ENCODE results near the gene IGSF8. TPM values are rescaled to one million over a fixed set of nuclear protein-coding genes. Genes with fewer than 3 reads are reported as not detected.
A peak's percentile ranks its signal among the peaks of the same experiment; 100 is the strongest.

IGSF8 gene
- total RNA-seq, 4 donors from 2014 or later: 17.0 to 19.6 (median 17.2) TPM

DNA sequence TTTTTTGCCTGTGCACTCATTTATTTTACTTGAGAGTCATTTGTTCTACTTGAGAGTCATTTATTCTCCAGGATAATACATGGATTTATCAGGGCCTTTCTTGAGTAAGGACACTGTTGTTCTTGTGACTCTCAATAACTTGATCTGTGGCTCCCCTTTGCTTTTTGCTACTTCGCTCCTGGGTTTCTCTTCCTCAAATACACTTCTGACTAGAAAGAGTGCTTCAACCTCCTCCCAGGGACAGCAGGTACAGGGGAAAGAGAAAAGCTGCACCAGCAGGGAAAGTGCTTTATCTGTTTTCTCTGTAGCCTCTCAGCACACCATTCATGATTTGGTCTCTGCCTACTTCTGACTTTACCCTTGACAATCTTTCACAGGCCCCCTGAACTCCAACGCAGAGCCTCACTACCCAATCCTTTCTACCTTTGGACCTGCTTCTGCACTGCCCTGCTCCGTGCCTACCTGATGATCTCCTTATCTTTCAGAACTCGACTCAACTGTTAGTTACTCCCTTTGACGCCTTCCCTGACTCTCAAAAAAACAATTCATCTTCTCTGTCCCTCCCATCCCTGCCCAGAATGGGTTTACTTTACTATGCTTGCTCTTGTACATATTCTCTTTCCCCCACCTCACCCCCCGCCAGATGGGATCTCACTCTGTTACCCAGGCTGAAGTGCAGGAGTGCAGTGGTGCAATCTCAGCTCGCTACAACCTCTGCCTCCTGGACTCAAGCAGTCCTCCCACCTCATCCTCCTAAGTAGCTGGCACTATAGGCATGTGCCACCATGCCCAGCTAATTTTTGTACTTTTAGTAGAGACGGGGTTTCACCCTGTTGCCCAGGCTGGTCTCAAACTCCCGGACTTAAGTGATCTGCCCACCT, 51.1 kb downstream of the IGSF8 start:
- peak in 1 of 6 experiments; percentile 2 for TF ChIP-seq CTCF (IDR thresholded peaks at IDR 0.05)
- no peak for TF ChIP-seq POLR2A (IDR thresholded peaks at IDR 0.05)
- no peak overlapping the region for H3K27ac ChIP-seq
- 77% methylated on average over 8 to 9 of the region's 9 CpGs for WGBS, 2 donors
- peaks cover 8 to 14% (median 8%) of the 10 kb centered on the region in 3 donors for H3K4me1 ChIP-seq
- H3K36me3 ChIP-seq: no peaks in the 10 kb centered on the region
- H3K27me3 ChIP-seq: peaks cover 0 to 18% (median 0%) of the 10 kb centered on the region in 4 donors
- peak overlapping the region in 1 of 4 donors; percentile 35 for H3K4me3 ChIP-seq
- intact Hi-C loops (cut with DNase I): loop anchor here (5.0 kb wide), 1 partner anchor 35 kb away; the partner anchor contains the start of gene KCNJ9
- no peak for DNase-seq
- no peaks in the 10 kb centered on the region for H3K9me3 ChIP-seq

DNA sequence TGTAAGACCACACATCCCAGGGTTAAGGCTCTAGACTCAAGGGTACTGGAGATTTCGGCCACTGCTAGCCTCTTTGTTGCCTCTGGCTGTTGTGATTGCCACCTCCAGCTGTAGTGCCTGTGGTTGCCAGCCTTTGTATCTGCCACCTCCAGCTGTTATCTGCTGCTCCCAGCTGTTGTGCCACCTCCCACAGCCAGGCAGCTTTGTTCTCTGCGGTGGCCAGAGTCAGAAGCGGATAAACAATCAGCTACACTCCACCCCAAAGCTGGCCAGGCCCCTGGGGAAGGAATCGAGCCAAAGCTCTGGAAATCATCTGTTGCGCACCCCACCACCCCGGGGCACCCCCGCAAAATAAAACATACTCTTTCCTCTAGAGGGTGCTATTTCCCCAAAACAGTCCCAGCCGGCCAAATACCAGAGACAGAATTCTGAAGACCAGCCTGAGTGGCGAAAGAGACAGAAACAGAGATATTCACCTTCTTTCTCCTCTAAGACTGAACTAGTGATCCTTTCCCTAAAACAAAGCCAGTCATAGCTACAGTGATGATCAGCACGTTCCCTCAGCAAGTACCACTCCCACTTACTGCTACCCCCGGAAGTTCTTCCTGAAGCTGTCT, 51.8 kb downstream of the IGSF8 start:
- Histone ChIP-seq H3K4me1 (peaks cover 8 to 14% (median 8%) of the 10 kb centered on the region in 3 donors), H3K27ac (no peak overlapping the region), H3K9me3 (no peaks in the 10 kb centered on the region), H3K27me3 (peaks cover 0 to 12% (median 0%) of the 10 kb centered on the region in 4 donors), H3K4me3 (peak overlapping the region in 1 of 4 donors; percentile 35), H3K36me3 (no peaks in the 10 kb centered on the region)
- intact Hi-C loops (cut with DNase I): loop anchor here (5.0 kb wide), 1 partner anchor 36 kb away; the partner anchor contains the start of gene KCNJ9
- peak; percentile 28 to 70 (median 52) for TF ChIP-seq CTCF (IDR thresholded peaks at IDR 0.05)
- no peak for TF ChIP-seq POLR2A (IDR thresholded peaks at IDR 0.05)
- WGBS, 2 donors: 2 to 10% methylated on average over 5 to 6 of the region's 11 CpGs
- no peak for DNase-seq

DNA sequence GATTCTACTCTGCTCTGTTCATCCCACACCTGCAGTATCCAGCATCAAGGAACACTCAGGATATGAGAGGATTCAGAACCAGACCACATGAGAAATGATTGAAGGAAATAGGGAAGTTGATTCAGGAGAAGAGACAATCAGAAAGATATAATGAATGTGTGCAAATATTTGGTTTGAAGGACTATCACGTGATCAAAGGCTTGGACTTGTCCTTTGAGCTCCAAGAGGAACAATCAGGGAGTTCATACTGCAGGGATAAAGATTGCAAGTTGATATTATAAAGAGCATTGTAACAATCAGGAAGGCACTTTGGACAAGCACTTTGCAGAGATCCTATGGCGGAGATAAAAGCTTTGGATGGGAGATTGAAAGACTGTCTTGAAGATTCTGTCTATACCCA, 52.8 kb downstream of the IGSF8 start:
- Histone ChIP-seq H3K36me3 (no peaks in the 10 kb centered on the region), H3K27ac (no peak overlapping the region), H3K9me3 (no peaks in the 10 kb centered on the region), H3K4me1 (peaks cover 8 to 14% (median 8%) of the 10 kb centered on the region in 3 donors), H3K27me3 (peaks cover 0 to 12% (median 0%) of the 10 kb centered on the region in 4 donors), H3K4me3 (no peak overlapping the region)
- intact Hi-C loops (cut with DNase I): loop anchor here (5.0 kb wide), 1 partner anchor 37 kb away; the partner anchor contains the start of gene KCNJ9
- no peak for TF ChIP-seq CTCF (IDR thresholded peaks at IDR 0.05)
- TF ChIP-seq POLR2A (IDR thresholded peaks at IDR 0.05): no peak
- no peak for DNase-seq
- 48 to 53% methylated on average over 2 of the region's 2 CpGs for WGBS, 2 donors

DNA sequence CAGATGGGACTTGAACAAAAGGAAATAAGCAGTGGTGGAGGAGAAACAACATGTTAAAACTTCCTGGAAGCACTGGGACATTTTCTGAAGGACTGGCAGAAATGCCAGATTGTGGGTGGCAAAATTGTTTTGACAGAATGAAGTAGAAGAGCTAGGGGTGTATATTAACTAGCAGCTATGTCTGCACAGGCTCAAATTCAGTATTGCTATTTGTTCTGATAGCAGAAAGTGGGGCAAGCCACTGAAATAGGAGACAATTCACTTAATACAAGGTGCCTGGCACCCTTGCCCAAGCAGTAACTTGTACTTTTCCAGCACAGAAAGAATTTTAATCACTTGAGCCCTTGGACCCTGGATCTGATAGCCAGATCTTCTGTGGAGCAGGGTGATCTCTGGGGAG, 54.9 kb downstream of the IGSF8 start:
- Histone ChIP-seq H3K27me3 (peaks cover 0 to 12% (median 0%) of the 10 kb centered on the region in 4 donors), H3K4me3 (no peak overlapping the region), H3K4me1 (peaks cover 8 to 14% (median 8%) of the 10 kb centered on the region in 3 donors), H3K27ac (no peak overlapping the region), H3K9me3 (no peaks in the 10 kb centered on the region), H3K36me3 (no peaks in the 10 kb centered on the region)
- no peak for DNase-seq
- TF ChIP-seq CTCF (IDR thresholded peaks at IDR 0.05): no peak
- intact Hi-C loops (cut with DNase I): no loop called here

Other genes with a start within 250 kb of the IGSF8 start
- 1 to 10 TPM in 3 of 4 donors, under 1 TPM in 1; 0.38 to 7.8 (median 1.8) TPM for gene VSIG8, start 236.0 kb downstream of the IGSF8 start, total RNA-seq
- under 1 TPM in 2 of 4 donors, not detected in 2; 0.48 to 0.95 TPM for gene CFAP45, start 198.5 kb downstream of the IGSF8 start, total RNA-seq
- gene TAGLN2, start 173.1 kb downstream of the IGSF8 start, total RNA-seq: 100 to 1,000 TPM; 308 to 468 (median 357) TPM
- gene IGSF9, start 153.0 kb downstream of the IGSF8 start, total RNA-seq: 10 to 100 TPM in 1 of 4 donors, 1 to 10 TPM in 3; 4.2 to 12.0 (median 8.8) TPM
- gene SLAMF9, start 144.4 kb downstream of the IGSF8 start, total RNA-seq: under 1 TPM in 2 of 4 donors, not detected in 2; 0.92 to 0.99 TPM
- 1 to 10 TPM; 2.7 to 3.8 (median 2.9) TPM for gene PIGM, start 66.6 kb downstream of the IGSF8 start, total RNA-seq
- gene KCNJ10, start 28.5 kb downstream of the IGSF8 start, total RNA-seq: under 1 TPM in 1 of 4 donors, not detected in 3; 0.59 TPM
- not detected for gene KCNJ9, start 17.1 kb downstream of the IGSF8 start, total RNA-seq
- 10 to 100 TPM in 1 of 4 donors, 1 to 10 TPM in 3; 2.2 to 32.6 (median 5.3) TPM for gene ATP1A2, start 17.1 kb upstream of the IGSF8 start, total RNA-seq
- gene ATP1A4, start 53.0 kb upstream of the IGSF8 start, total RNA-seq: 1 to 10 TPM in 1 of 4 donors, under 1 TPM in 1, not detected in 2; 0.19 to 1.8 TPM
- gene CASQ1, start 92.0 kb upstream of the IGSF8 start, total RNA-seq: under 1 TPM in 1 of 4 donors, not detected in 3; 0.95 TPM
- 10 to 100 TPM; 39.1 to 86.0 (median 69.8) TPM for gene PEA15, start 106.8 kb upstream of the IGSF8 start, total RNA-seq
- 100 to 1,000 TPM in 1 of 4 donors, 10 to 100 TPM in 3; 54.0 to 139 (median 58.6) TPM for gene DCAF8, start 163.9 kb upstream of the IGSF8 start, total RNA-seq
- 10 to 100 TPM; 21.2 to 39.7 (median 25.1) TPM for gene PEX19, start 186.5 kb upstream of the IGSF8 start, total RNA-seq
- gene COPA, start 244.6 kb upstream of the IGSF8 start, total RNA-seq: 10 to 100 TPM; 74.9 to 99.8 (median 91.3) TPM
- 10 to 100 TPM; 40.2 to 57.6 (median 49.8) TPM for gene NCSTN, start 244.8 kb upstream of the IGSF8 start, total RNA-seq